ENCODE results near the gene PVR. TPM values are rescaled to one million over a fixed set of nuclear protein-coding genes. Genes with fewer than 3 reads are reported as not detected.

The PVR gene
- total RNA-seq, 1 donor from 2014 or later: 33.5 TPM

- DNase-seq: no peak
- no peaks in the 10 kb centered on the region for H3K9me3 ChIP-seq (replicated peaks)
- peaks cover 48% of the 10 kb centered on the region for H3K4me1 ChIP-seq
- H3K4me3 ChIP-seq: no peak overlapping the region
- intact Hi-C loops (cut with micrococcal nuclease): no loop called here
- no peaks in the 10 kb centered on the region for H3K27me3 ChIP-seq (ENCODE audit: low read depth)
- no peaks in the 10 kb centered on the region for H3K36me3 ChIP-seq
- no peak for TF ChIP-seq CTCF (IDR thresholded peaks at IDR 0.05; ENCODE audit: borderline replicate concordance)
- no peak overlapping the region for H3K27ac ChIP-seq (replicated peaks)
These were observed 2.0 kb upstream of the PVR start for GRCh38 chr19:44641501-44642265.

GRCh38 chr19:44642377-44642776, 1.3 kb upstream of the PVR start:
- intact Hi-C loops (cut with micrococcal nuclease): no loop called here
- Histone ChIP-seq H3K4me1 (peaks cover 55% of the 10 kb centered on the region), H3K27me3 (ENCODE audit: low read depth) (no peaks in the 10 kb centered on the region), H3K27ac (replicated peaks) (no peak overlapping the region), H3K4me3 (no peak overlapping the region), H3K9me3 (replicated peaks) (no peaks in the 10 kb centered on the region), H3K36me3 (no peaks in the 10 kb centered on the region)
- no peak for TF ChIP-seq CTCF (IDR thresholded peaks at IDR 0.05; ENCODE audit: borderline replicate concordance)
- DNase-seq: no peak

- no peak for TF ChIP-seq CTCF (IDR thresholded peaks at IDR 0.05; ENCODE audit: borderline replicate concordance)
- H3K27ac ChIP-seq (replicated peaks): peak overlapping the region; percentile 89
- intact Hi-C loops (cut with micrococcal nuclease): no loop called here
- peak overlapping the region; percentile 91 for H3K4me3 ChIP-seq
- no peaks in the 10 kb centered on the region for H3K27me3 ChIP-seq (ENCODE audit: low read depth)
- H3K36me3 ChIP-seq: peaks cover 4% of the 10 kb centered on the region
- H3K9me3 ChIP-seq (replicated peaks): no peaks in the 10 kb centered on the region
- peaks cover 71% of the 10 kb centered on the region for H3K4me1 ChIP-seq
- no peak for DNase-seq
These were observed 799 bp downstream of the PVR start for GRCh38 chr19:44644402-44645016.

- Histone ChIP-seq H3K27ac (replicated peaks) (peak overlapping the region; percentile 84), H3K9me3 (replicated peaks) (no peaks in the 10 kb centered on the region), H3K27me3 (ENCODE audit: low read depth) (no peaks in the 10 kb centered on the region), H3K36me3 (peaks cover 15% of the 10 kb centered on the region), H3K4me1 (peaks cover 70% of the 10 kb centered on the region), H3K4me3 (peak overlapping the region; percentile 32)
- intact Hi-C loops (cut with micrococcal nuclease): no loop called here
- TF ChIP-seq CTCF (IDR thresholded peaks at IDR 0.05; ENCODE audit: borderline replicate concordance): no peak
- DNase-seq: no peak
These were observed 1.8 kb downstream of the PVR start for GRCh38 chr19:44645407-44646048.

GRCh38 chr19:44646049-44646416, 2.3 kb downstream of the PVR start:
- DNase-seq: no peak
- intact Hi-C loops (cut with micrococcal nuclease): no loop called here
- H3K4me3 ChIP-seq: peak overlapping the region; percentile 32

More at GRCh38 chr19:44646049-44646416, 2.3 kb downstream of the PVR start:
- no peak for TF ChIP-seq CTCF (IDR thresholded peaks at IDR 0.05; ENCODE audit: borderline replicate concordance)
- no peaks in the 10 kb centered on the region for H3K27me3 ChIP-seq (ENCODE audit: low read depth)
- H3K27ac ChIP-seq (replicated peaks): peak overlapping the region; percentile 84
- H3K36me3 ChIP-seq: peaks cover 20% of the 10 kb centered on the region
- peaks cover 66% of the 10 kb centered on the region for H3K4me1 ChIP-seq
- H3K9me3 ChIP-seq (replicated peaks): no peaks in the 10 kb centered on the region

Measured in left ventricle myocardium inferior (tissue), 1 donor.